Fibroblast of pulmonary artery (primary cell): ENCODE results near the gene ARL10.

Experiments
- DNase-seq: peaks from one replicate; pipeline ENCODE4 v3.0.0-alpha.2; 2010; ENCODE audit warnings: low read depth
- H3K4me3 ChIP-seq: replicated peaks from 2 replicates; pipeline ENCODE4 v1.5.1; 2011; ENCODE audit warnings: low read depth, mild to moderate bottlenecking, control low read depth, low read length, moderate library complexity
- CTCF ChIP-seq: IDR thresholded peaks from 2 replicates; pipeline ENCODE4 v1.5.1; 2011; ENCODE audit warnings: mild to moderate bottlenecking, control low read depth, low read length, inconsistent platforms; ENCODE audit errors: missing control alignments

ARL10 gene

DNA sequence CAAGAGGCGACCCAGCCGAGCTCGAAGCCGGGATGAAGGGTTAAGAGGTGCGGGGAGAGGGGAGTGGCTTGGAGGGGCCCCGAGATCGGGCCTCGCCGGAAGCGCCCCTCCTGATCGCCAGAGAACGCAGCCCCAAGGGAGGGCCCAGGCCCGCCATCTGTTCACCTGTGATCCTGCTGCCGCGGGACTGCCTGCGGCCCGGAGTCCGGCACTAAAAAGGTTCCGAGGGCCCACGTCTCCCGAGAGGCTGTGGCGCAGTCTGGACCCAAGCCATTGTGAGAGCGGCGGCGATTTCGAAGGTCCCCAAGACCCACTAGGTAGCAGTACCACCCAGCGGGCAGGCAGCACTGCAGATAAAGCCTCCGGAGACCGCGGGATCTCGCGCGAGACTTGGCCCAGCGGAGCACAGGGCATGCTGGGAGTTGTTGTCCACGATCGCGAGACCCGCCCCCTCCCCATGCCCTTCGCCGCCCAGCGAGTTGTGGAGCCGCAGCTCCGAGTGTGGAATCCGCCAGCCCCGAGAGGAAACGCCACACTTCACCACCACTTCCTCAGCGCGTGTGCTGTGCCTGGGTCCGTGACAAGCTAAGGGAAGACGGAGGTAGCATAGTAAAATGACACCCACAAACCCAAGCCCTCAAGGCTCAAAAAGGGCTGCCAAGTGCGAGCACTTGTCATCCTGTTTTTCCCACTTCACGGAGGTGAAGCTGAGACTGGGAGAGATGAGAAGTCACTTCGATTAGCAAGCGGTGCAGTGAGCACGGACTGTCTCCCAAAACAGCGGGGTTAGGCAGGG is 3.7 kb upstream of the ARL10 start, which contains the start of gene KIAA1191:
KIAA1191 (minus strand) TSS at position 328 of the 796 bp plus-strand sequence. CDS start 2,256 bp downstream, outside the sequence.
- peak; percentile 16 for TF ChIP-seq CTCF

GRCh38 chr5:176362233-176362490 is 3.1 kb upstream of the ARL10 start:
- no peak for DNase-seq
- no peak for TF ChIP-seq CTCF

More for the DNA sequence above, 3.7 kb upstream of the ARL10 start, which contains the start of gene KIAA1191:
- peak; percentile 90 for DNase-seq
- H3K4me3 ChIP-seq = peak within 1 kb of the TSS; percentile 97

DNA sequence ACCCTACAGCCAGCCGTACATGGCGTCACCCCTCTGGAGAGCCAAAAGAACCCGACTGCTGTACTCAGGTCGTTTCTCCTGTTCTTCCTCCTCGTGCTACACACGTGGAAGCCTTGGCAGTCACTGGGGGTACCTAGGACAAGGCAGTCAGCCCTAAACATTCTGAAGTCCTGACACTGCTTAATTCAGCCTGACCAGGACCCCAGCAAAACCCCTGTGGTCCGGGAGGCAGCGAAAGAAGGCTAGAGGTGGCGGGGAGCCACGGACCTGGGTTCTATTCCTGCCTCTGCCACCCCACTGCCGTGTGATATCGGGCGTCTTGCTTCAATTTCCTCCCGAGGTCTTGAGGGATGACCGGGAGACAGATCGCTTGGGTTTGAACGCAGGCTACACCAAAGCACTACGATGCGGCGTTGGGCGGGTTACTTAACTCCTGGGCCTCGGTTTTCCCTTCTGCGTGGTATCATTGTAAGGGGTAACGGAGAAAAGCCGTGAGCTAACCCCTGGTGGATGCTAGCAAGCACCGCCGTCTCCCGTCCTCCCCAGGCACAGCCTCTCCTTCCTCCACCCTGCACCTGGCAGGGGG is 429 bp upstream of the ARL10 start:
- no peak for DNase-seq
- no peak for TF ChIP-seq CTCF
- H3K4me3 ChIP-seq = peak overlapping the region; percentile 62

More at GRCh38 chr5:176362233-176362490, 3.1 kb upstream of the ARL10 start:
- H3K4me3 ChIP-seq = peak overlapping the region; percentile 97

GRCh38 chr5:176366232-176366894 is 1.1 kb downstream of the ARL10 start:
- no peak for TF ChIP-seq CTCF
- peak overlapping the region; percentile 62 for H3K4me3 ChIP-seq
- DNase-seq = no peak

GRCh38 chr5:176368726-176369125 is 3.4 kb downstream of the ARL10 start:
- H3K4me3 ChIP-seq = no peak overlapping the region
- DNase-seq = no peak
- TF ChIP-seq CTCF = no peak

GRCh38 chr5:176369934-176370711 is 4.8 kb downstream of the ARL10 start:
- TF ChIP-seq CTCF = no peak
- no peak for DNase-seq

More at GRCh38 chr5:176369934-176370711, 4.8 kb downstream of the ARL10 start:
- no peak overlapping the region for H3K4me3 ChIP-seq
